ENCODE measurements around the gene EZH2. TPM values are rescaled to one million over a fixed set of nuclear protein-coding genes. Genes with fewer than 3 reads are reported as not detected.

The EZH2 gene
- total RNA-seq, 2 experiments from 2014 or later, result 105 to 106 TPM

DNA sequence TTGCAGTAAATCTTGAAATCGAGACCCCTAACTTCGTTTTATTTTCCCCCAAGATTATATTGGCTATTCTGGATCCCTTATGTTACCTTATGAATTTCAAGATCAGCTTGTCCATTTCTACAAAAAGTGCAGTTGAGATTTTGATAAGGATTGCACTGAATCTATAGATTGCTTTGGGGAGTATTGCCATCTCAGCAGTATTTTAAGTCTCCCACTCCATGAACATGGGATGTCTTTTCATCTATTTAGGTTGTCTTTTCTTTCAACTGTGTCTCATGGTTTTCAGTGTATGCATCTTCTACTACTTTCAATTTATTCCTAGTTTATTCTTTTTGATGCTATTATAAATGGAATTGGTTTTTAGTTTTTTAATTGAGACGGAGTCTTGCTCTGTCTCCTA is 89.6 kb downstream of the EZH2 start:
- POLR2A ChIA-PET, result no interaction called here
- CTCF ChIA-PET, result interaction anchor here (1.0 kb wide), 1 partner anchor 11 kb away, joined by 3 read pairs; no protein-coding TSS in a partner anchor

GRCh38 chr7:148793590-148793989 is 90.5 kb downstream of the EZH2 start:
- ChIA-PET CTCF (no interaction called here), POLR2A (no interaction called here)

DNA sequence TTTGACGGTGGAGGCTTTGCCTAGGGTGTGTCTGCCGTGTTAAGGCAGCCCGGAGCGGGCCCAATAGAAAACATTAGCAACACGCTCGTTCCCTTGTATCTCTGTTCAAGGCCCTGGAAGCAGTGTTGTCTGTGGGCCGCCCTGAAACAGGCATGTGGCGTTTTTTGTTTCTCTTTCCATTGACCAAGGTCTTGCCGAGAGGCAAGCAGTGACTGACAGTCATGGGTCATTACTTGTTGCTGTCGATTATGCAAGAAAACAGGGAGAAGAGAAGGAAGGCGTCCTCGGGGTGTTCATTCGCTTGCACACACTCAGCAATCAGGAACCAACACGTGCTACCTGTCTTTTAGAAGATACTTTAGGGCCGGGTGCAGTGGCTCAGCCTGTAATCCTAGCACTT is 92.5 kb downstream of the EZH2 start:
- ChIA-PET POLR2A (no interaction called here), CTCF (no interaction called here)

GRCh38 chr7:148790850-148791249 is 93.2 kb downstream of the EZH2 start:
- POLR2A ChIA-PET, result no interaction called here
- CTCF ChIA-PET, result no interaction called here

GRCh38 chr7:148790131-148790726 is 93.9 kb downstream of the EZH2 start:
- CTCF ChIA-PET, result no interaction called here
- POLR2A ChIA-PET, result no interaction called here

DNA sequence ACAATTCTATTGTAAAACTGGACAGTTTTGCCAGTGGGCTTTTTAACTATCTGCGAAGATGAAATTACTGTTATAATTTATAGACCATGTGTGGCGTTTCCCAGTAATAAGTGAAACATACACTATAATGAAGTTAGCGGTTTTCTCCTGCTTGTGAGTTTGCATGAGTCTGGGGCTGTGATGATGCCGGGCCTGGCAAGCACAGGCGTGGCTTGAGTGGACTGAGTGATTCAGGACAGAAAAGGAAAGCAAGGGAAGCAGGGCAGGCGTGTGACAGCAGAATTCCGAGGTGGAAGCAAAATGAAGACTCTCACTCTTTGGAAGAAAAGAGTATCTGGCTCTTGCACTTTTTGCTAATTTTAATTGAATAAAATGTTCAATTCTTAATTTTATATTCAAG is 94.9 kb downstream of the EZH2 start:
- ChIA-PET CTCF (interaction anchor here (1.5 kb wide), 1 partner anchor 178 kb away, joined by 3 read pairs; no protein-coding TSS in a partner anchor), POLR2A (no interaction called here)

DNA sequence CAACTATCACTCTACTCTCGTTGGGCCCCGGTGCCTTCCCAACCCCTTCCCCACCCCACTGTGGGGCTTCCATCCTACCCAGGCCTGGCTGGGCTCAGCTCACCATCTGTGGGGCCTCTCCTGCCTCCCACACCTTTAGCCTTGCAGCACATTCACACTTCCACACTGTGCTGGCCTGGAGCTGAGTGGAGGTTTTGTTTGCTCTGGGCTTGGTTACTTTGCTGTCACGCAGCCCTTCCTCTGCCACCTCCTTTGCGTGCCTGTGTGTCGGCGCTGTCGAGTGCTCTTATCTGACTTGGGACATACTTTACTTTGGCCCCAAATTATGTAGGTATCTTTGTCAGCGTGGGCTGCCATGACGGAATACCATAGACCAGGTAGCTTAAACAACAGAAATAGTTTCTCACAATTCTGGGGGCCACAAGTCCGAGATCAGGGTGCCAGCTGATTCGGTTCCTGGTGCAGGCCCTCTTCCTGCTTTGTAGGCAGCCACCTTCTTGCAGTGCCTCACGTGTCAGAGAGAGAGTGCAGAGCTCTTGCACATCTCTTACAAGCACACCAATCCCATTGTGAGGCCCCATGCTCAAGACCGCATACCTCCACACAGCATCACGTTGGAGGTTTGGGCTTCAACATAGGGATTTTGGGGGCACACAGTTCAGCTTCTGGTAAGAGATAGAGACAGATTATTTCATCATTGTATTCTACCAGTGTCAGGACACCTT is 96.4 kb downstream of the EZH2 start:
- CTCF ChIA-PET, result interaction anchor here (1.1 kb wide), 1 partner anchor 210 kb away, joined by 3 read pairs; no protein-coding TSS in a partner anchor
- POLR2A ChIA-PET, result no interaction called here

- CTCF ChIA-PET, result interaction anchor here (0.8 kb wide), 1 partner anchor 54 kb away, joined by 3 read pairs; no protein-coding TSS in a partner anchor
Observed at GRCh38 chr7:148783801-148784527, 100.1 kb downstream of the EZH2 start.

DNA sequence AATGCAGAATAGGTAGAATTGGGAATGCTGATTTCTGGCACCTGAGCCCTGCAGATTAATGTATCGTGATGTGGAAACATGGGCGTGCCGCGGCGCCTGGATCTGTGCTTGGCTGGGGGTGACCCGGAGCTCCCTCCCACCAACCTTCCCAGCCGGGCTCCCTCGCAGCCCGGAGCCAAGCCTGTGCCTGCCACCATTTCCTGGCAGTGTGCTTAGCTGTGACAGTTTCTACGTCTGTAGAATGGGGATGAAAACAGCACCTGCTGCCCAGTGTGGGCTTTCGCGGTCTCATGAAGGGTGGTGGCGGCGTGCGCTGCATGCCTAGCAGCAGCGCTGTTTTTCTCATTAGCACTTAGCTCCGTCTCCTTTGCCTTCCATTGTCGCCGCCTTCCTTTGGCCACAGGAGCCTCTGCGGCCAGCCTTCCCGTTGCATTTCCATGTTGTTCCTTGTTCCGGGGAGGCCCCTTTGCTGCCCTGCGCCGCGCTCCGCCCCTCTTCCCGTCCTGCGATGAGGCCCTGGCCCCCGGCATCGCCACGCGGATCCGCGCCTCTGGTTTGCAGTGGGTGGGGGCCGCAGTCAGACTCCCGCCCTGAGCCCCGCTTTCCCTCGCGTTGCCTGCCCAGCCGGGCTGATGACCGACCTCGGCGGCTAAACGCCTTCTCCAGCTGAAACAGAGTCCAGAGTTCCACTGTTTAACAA is 101.2 kb downstream of the EZH2 start:
- ChIA-PET POLR2A (no interaction called here), CTCF (interaction anchor here (0.8 kb wide), 1 partner anchor 55 kb away, joined by 3 read pairs; no protein-coding TSS in a partner anchor)

More at GRCh38 chr7:148783801-148784527, 100.1 kb downstream of the EZH2 start:
- POLR2A ChIA-PET, result no interaction called here

- CTCF ChIA-PET, result interaction anchor here (0.8 to 1.9 kb wide), 4 partner anchors 21 to 192 kb away, joined by 3 to 5 read pairs (median 3); no protein-coding TSS in a partner anchor
- POLR2A ChIA-PET, result no interaction called here
Observed at GRCh38 chr7:148774471-148774870, 109.6 kb downstream of the EZH2 start.

GRCh38 chr7:148773334-148773733 is 110.8 kb downstream of the EZH2 start:
- POLR2A ChIA-PET, result interaction anchor here (0.5 to 1.6 kb wide), 5 partner anchors 65 to 254 kb away, joined by 3 to 10 read pairs (median 4); partner anchors contain the start of gene CUL1
- CTCF ChIA-PET, result interaction anchor here (0.7 to 1.9 kb wide), 3 partner anchors 20 to 198 kb away, joined by 3 to 5 read pairs (median 3); no protein-coding TSS in a partner anchor

GRCh38 chr7:148772297-148773089 is 111.6 kb downstream of the EZH2 start:
- POLR2A ChIA-PET, result interaction anchor here (0.7 to 1.6 kb wide), 3 partner anchors 50 to 111 kb away, joined by 3 to 5 read pairs (median 3); partner anchors contain the start of gene CUL1
- CTCF ChIA-PET, result interaction anchor here (0.8 to 1.9 kb wide), 2 partner anchors 19 to 188 kb away, joined by 3 to 5 read pairs; no protein-coding TSS in a partner anchor

DNA sequence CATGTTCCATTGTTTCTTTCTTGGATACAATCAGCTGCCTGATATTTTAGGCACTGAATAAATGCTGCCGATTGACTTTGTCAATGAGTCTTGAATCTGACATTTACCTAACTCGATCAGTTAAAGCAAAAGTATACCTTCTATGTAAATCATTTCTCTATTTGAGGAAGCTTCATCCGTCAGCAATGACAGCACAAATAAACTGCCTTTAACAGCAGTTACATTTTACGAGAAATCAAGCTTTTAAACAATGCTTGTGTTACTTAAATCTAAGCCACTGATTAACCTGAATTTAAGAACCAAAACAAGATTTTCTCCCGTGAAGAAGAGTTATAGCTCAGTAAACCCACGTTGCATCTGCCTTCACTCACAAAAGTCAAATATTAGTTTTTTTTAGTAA is 114.1 kb downstream of the EZH2 start:
- ChIA-PET CTCF (interaction anchor here (0.8 kb wide), 1 partner anchor 243 kb away, joined by 3 read pairs; no protein-coding TSS in a partner anchor), POLR2A (no interaction called here)

DNA sequence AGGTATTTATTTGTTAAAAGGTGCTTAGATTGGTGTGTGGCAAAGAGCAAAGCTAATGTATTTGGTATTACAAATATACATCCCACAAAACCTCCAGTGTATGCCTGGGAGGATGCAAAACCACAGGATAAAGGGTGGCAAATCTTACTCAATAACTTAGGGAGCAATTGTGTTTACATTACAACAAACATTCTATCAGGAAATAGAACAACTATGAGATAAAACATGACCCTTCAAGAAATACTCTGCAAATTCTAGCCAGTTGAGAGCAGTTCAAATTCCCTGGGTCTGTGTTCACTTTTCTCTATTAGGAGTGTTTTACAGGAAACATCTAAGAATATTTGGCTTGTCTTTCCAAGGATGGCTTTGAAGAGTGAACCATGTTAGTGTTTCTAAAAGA is 120.5 kb downstream of the EZH2 start:
- ChIA-PET POLR2A (no interaction called here), CTCF (no interaction called here)

- POLR2A ChIA-PET, result no interaction called here
- CTCF ChIA-PET, result no interaction called here
Observed at GRCh38 chr7:148761499-148762278, 122.4 kb downstream of the EZH2 start.

Data from activated CD8-positive, alpha-beta memory T cell treated with anti-CD3 and anti-CD28 coated beads for 36 hours (primary cell).